K562 (cell line): Measurements from ENCODE around the gene EGFL7. TPM values are rescaled to one million over a fixed set of nuclear protein-coding genes. Genes with fewer than 3 reads are reported as not detected.

Experiments used
- ASH1L ChIP-seq: fragments of 450-650 bp; IDR thresholded peaks from 2 replicates; pipeline ENCODE4 v1.6.1; 2018; ENCODE audit warnings: borderline replicate concordance, mild to moderate bottlenecking, low read depth; ENCODE audit not compliant: partially characterized antibody
- CBFA2T3 ChIP-seq: fragments of 450-650 bp; IDR thresholded peaks from 2 replicates; pipeline ENCODE4 v1.6.1; 2017
- CBX8 ChIP-seq: fragments of 200-600 bp; sonication (generic); IDR thresholded peaks from 2 replicates; pipeline ENCODE4 v1.6.1; 2012; ENCODE audit warnings: borderline replicate concordance, mixed run types, low read depth, mild to moderate bottlenecking, moderate library complexity, mixed read lengths, low read length, control low read depth, inconsistent platforms; ENCODE audit not compliant: poor library complexity, severe bottlenecking; ENCODE audit errors: extremely low read depth
- ESRRB ChIP-seq: fragments of 250-450 bp; sonication (Bioruptor Pico); IDR thresholded peaks from 2 replicates; pipeline ENCODE4 v1.5.0; 2020; ENCODE audit warnings: mild to moderate bottlenecking, moderate library complexity, borderline replicate concordance
- ETV1 ChIP-seq: fragments of 450-650 bp; conservative IDR thresholded peaks from 2 replicates; pipeline ENCODE4 v1.6.1; 2016; ENCODE audit warnings: missing genetic modification characterization, control low read depth, low read depth, missing compliant biosample characterization
- FIP1L1 ChIP-seq: fragments of 200-400 bp; formaldehyde crosslinking; IDR thresholded peaks from 2 replicates; pipeline ENCODE4 v1.6.1; 2018; ENCODE audit warnings: mild to moderate bottlenecking, low read depth, low read length; ENCODE audit not compliant: poor library complexity, severe bottlenecking
- GTF2E2 ChIP-seq: fragments of 200-800 bp; sonication (Bioruptor generic); IDR thresholded peaks from 2 replicates; pipeline ENCODE4 v1.6.1; 2016; ENCODE audit warnings: missing genetic modification characterization, missing compliant biosample characterization
- HCFC1 ChIP-seq: IDR thresholded peaks from 2 replicates; pipeline ENCODE4 v1.6.1; 2012; ENCODE audit warnings: low read depth, low read length, improper control_type of control experiment
- MTF1 ChIP-seq: fragments of 250-450 bp; sonication (Bioruptor Pico); IDR thresholded peaks from 2 replicates; pipeline ENCODE4 v1.9.0; 2021; ENCODE audit warnings: moderate library complexity, mild to moderate bottlenecking, inconsistent platforms, borderline replicate concordance
- PML ChIP-seq: IDR thresholded peaks from 2 replicates; pipeline ENCODE4 v1.6.1; 2012; ENCODE audit warnings: low read length, inconsistent platforms
- RBBP5 ChIP-seq: fragments of 200-600 bp; sonication (generic); IDR thresholded peaks from 2 replicates; pipeline ENCODE4 v1.6.1; 2012; ENCODE audit warnings: borderline replicate concordance, mild to moderate bottlenecking, low read length, control low read depth, inconsistent platforms; ENCODE audit not compliant: insufficient read depth, poor library complexity, severe bottlenecking
- SRF ChIP-seq, 2 experiments: fragments of 250-450, 450-650 bp in 1 of 2; sonication (Bioruptor Pico) in 1 of 2; sonication (generic) in 1 of 2; formaldehyde crosslinking; IDR thresholded peaks; 2 replicates each; pipeline versions ENCODE4 v1.5.0 to v1.5.1; 2020 to 2022; ENCODE audit warnings: mild to moderate bottlenecking in 1 of 2, missing genetic modification reagents in 1 of 2
- USF1 ChIP-seq: sonication (generic); formaldehyde crosslinking; IDR thresholded peaks from 2 replicates; pipeline ENCODE4 v1.9.0; 2022; ENCODE audit warnings: mild to moderate bottlenecking, missing genetic modification reagents
- ZBTB40 ChIP-seq, 2 experiments: fragments of 450-650 bp in 1 of 2; sonication (generic) in 1 of 2; formaldehyde crosslinking in 1 of 2; IDR thresholded peaks; 2 replicates each; pipeline versions ENCODE4 v1.7.1 to v1.9.0; 2016 to 2022; ENCODE audit warnings: inconsistent platforms in 1 of 2, mild to moderate bottlenecking in 1 of 2, missing genetic modification reagents in 1 of 2
- ZC3H11A ChIP-seq: IDR thresholded peaks from 2 replicates; pipeline ENCODE4 v1.6.1; 2012; ENCODE audit warnings: low read depth, low read length, improper control_type of control experiment
- ZEB2 ChIP-seq: fragments of 450-650 bp; IDR thresholded peaks from 2 replicates; pipeline ENCODE4 v1.6.1; 2016
- ZNF695 ChIP-seq: fragments of 450-650 bp; formaldehyde crosslinking; IDR thresholded peaks from 2 replicates; pipeline ENCODE4 v1.4.0; 2020; ENCODE audit warnings: mild to moderate bottlenecking, moderate library complexity
- polyA plus RNA-seq, 8 experiments: library from polyadenylated mRNA; depleted of rRNA in 4 of 8; stranded (reverse) in 5 of 8; unstranded in 3 of 8; fragments of >200 nt; fragmentation: Nextera tagmentation in 2 of 8; fragmentation: Illumina TruSeq in 1 of 8; extraction: Ambion mirVana in 2 of 8; extraction: Trizol in 1 of 8; gene quantifications; 2 replicates each; pipeline versions ENCODE4 v1.2.1 to v1.2.3, GENCODE V29; 2011 to 2014; ENCODE audit warnings: inconsistent platforms in 1 of 8, missing spikeins in 1 of 8
- total RNA-seq, 7 experiments: library from RNA; depleted of rRNA in 6 of 7; stranded (reverse); fragments of >200 nt in 6 of 7; fragmentation: Illumina TruSeq in 2 of 7; extraction: Trizol in 2 of 7; gene quantifications; 2 replicates each; pipeline versions ENCODE4 v1.2.1 to v1.2.3, GENCODE V29; 2011 to 2021; ENCODE audit warnings: low replicate concordance in 1 of 7

Gene EGFL7
- total and polyA plus RNA-seq, 9 of the 15 experiments (the other 6 are each of a cell fraction or from before 2014, with no cell fraction given) = 1.5 to 286 (median 55.5) TPM

GRCh38 chr9:136631038-136632000, 31.4 kb upstream of the EGFL7 start (continued):
- TF ChIP-seq USF1 (CRISPR knock-in tag) (0 out of 2 replicates have a peak, but pooled peaks have one; percentile 36), RBBP5 (no peak), GTF2E2 (tag) (no peak), MTF1 (CRISPR knock-in tag) (no peak), ZNF695 (CRISPR knock-in tag) (no peak), SRF (CRISPR knock-in tag; IDR thresholded peaks at IDR 0.05) (no peak), CBX8 (no peak), ETV1 (tag) (no peak), ZEB2 (no peak), ESRRB (CRISPR knock-in tag) (no peak), ZBTB40 (IDR thresholded peaks at IDR 0.05) (no peak), ZBTB40 (CRISPR knock-in tag; IDR thresholded peaks at IDR 0.05) (no peak), PML (no peak), ZC3H11A (no peak), FIP1L1 (no peak), HCFC1 (no peak), CBFA2T3 (no peak), ASH1L (no peak)
